ENCODE results near the gene BEST3.
"Not testable (repeated sequence)": the region's sequence is repeated elsewhere in the genome, so short reads cannot be mapped to it uniquely, and the experiment has no call there.

Gene BEST3

DNA sequence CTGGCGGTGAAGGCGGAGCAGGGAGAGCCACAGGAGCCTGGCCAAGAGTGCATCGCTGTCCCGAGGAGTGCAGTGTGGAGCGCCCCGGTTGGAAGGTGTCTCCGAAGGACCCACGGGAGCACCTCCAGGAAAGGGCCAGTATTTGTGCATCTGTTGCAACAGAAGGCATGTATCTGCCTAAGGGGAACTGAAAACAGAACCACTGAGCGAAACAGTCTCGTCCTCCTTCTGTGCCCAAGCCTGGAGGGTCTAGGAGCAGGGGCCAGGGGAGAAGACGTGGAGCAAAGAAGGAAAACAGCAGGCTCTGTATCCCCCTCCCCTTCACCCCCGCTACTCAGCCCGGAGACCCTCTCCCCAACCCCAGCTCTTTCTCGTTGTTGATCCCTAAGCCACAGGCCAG lies 83.1 kb downstream of the BEST3 start:
- Histone ChIP-seq H3K27ac (ENCODE audit: low read length) (no peak overlapping the region), H3K4me1 (ENCODE audit: control insufficient read depth in 1 of 2, insufficient read depth in 2 of 2, low read length in 2 of 2) (no peaks in the 10 kb centered on the region), H3K27me3 (ENCODE audit: low read depth, low read length) (no peaks in the 10 kb centered on the region)

DNA sequence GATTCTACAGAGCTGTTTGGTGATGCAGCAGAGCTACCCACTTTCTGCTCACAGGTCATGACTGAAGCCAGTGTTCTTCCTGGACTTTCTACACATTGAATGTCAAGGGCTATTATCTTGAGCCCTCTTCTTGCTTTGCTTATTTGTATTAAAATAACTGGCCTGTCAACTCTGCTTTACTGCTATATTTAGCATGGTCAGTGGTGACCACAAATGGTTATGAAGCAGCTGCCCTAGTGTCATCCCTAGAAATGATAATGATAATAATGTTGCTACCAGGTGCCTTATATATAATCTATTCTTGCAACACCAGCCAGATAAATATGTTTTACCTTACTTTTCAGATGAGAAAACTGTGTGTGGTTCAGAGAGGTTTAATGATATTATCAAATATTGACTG lies 85.8 kb downstream of the BEST3 start:
- Histone ChIP-seq H3K27me3 (ENCODE audit: low read depth, low read length) (no peaks in the 10 kb centered on the region), H3K4me3 (ENCODE audit: low read depth in 1 of 2, low read length in 2 of 2) (no peak overlapping the region), H3K36me3 (ENCODE audit: control insufficient read depth in 1 of 2, insufficient read depth in 2 of 2, low read length in 2 of 2) (no peaks in the 10 kb centered on the region), H3K4me1 (ENCODE audit: control insufficient read depth in 1 of 2, insufficient read depth in 2 of 2, low read length in 2 of 2) (no peaks in the 10 kb centered on the region), H3K9me3 (ENCODE audit: control insufficient read depth in 1 of 2, low read length in 2 of 2) (no peaks in the 10 kb centered on the region), H3K27ac (ENCODE audit: low read length) (no peak overlapping the region)

More for the DNA sequence above, 83.1 kb downstream of the BEST3 start:
- Histone ChIP-seq H3K36me3 (ENCODE audit: control insufficient read depth in 1 of 2, insufficient read depth in 2 of 2, low read length in 2 of 2) (no peaks in the 10 kb centered on the region), H3K4me3 (ENCODE audit: low read depth in 1 of 2, low read length in 2 of 2) (no peak overlapping the region), H3K9me3 (ENCODE audit: control insufficient read depth in 1 of 2, low read length in 2 of 2) (no peaks in the 10 kb centered on the region)

DNA sequence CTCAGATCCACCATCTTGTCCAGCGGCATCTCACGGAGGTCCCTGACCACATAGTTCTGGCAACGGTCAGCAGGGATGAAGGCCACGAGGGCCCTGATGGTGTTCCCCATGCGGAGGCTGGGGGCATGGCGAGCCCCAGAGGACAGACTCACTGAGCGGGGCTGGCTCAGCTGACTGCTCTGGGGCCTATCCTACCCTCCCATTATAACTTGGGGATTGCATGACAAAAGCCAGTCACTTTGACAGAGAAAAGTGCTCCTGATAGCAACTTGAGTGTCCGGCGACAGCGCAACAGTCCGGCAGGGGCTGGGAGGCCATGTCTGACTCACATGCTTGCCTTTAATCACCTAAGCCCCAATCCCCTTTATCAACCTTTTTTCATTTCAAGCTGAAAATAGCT lies 88.4 kb downstream of the BEST3 start, which contains the start of gene LRRC10:
Gene LRRC10, minus strand, starts transcription at position 179 of the 400 bp plus-strand sequence. Its CDS starts 69 bp downstream, at position 110.
- no peak within 1 kb of the TSS for H3K27ac ChIP-seq (ENCODE audit: low read length)
- no peak within 1 kb of the TSS for H3K4me3 ChIP-seq (ENCODE audit: low read depth in 1 of 2, low read length in 2 of 2)
- H3K27me3 ChIP-seq (ENCODE audit: low read depth, low read length), result no peaks in the 10 kb centered on the region
- no peaks in the 10 kb centered on the region for H3K4me1 ChIP-seq (ENCODE audit: control insufficient read depth in 1 of 2, insufficient read depth in 2 of 2, low read length in 2 of 2)
- H3K36me3 ChIP-seq (ENCODE audit: control insufficient read depth in 1 of 2, insufficient read depth in 2 of 2, low read length in 2 of 2), result no peaks in the 10 kb centered on the region
- H3K9me3 ChIP-seq (ENCODE audit: control insufficient read depth in 1 of 2, low read length in 2 of 2), result no peaks in the 10 kb centered on the region

DNA sequence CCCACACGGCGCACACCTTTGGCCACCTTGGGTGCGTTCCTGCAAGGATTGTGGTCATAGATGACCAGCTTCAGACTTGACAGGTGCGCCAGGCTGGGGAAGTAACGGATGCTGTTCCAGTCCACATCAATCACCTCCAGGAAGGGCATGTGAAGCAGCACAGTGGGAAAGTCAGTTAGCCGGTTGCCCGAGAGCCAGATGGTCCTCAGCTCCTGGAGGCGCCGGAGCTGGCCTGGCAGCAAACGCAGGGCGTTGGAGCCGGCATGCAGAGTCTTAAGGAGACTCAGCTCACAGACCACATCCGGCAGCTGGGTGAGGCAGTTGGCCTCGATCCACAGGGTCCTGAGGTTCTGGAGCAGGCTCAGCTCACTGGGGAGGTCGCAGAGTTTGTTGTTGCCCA lies 89.0 kb downstream of the BEST3 start:
- H3K27ac ChIP-seq (ENCODE audit: low read length), result no peak overlapping the region
- H3K4me1 ChIP-seq (ENCODE audit: control insufficient read depth in 1 of 2, insufficient read depth in 2 of 2, low read length in 2 of 2), result no peaks in the 10 kb centered on the region
- H3K4me3 ChIP-seq (ENCODE audit: low read depth in 1 of 2, low read length in 2 of 2), result no peak overlapping the region
- no peaks in the 10 kb centered on the region for H3K27me3 ChIP-seq (ENCODE audit: low read depth, low read length)
- H3K9me3 ChIP-seq (ENCODE audit: control insufficient read depth in 1 of 2, low read length in 2 of 2), result no peaks in the 10 kb centered on the region
- H3K36me3 ChIP-seq (ENCODE audit: control insufficient read depth in 1 of 2, insufficient read depth in 2 of 2, low read length in 2 of 2), result no peaks in the 10 kb centered on the region

DNA sequence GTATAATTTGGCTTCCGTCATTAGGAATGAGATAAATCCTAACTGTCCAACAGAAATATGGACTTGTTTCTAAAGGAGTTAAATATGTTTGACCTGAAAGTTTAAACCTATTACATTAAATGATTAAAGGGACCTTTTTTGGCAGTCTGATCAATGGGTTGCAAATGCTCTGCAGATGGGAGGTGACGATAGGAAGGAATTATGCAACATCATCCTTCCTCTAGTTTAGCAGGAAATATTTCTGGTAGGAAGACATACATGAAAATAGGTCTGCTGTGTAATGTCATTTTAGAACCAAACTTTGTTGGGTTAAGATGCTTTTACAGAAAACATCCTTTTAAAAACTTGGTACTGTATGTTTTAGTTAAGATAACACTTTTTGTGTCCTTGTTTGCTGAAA lies 91.0 kb downstream of the BEST3 start:
- Histone ChIP-seq H3K36me3 (ENCODE audit: control insufficient read depth in 1 of 2, insufficient read depth in 2 of 2, low read length in 2 of 2) (peaks cover 4 to 5% of the 10 kb centered on the region in 2 donors), H3K9me3 (ENCODE audit: control insufficient read depth in 1 of 2, low read length in 2 of 2) (no peaks in the 10 kb centered on the region), H3K4me3 (ENCODE audit: low read depth in 1 of 2, low read length in 2 of 2) (no peak overlapping the region), H3K27ac (ENCODE audit: low read length) (no peak overlapping the region), H3K27me3 (ENCODE audit: low read depth, low read length) (no peaks in the 10 kb centered on the region), H3K4me1 (ENCODE audit: control insufficient read depth in 1 of 2, insufficient read depth in 2 of 2, low read length in 2 of 2) (no peaks in the 10 kb centered on the region)

DNA sequence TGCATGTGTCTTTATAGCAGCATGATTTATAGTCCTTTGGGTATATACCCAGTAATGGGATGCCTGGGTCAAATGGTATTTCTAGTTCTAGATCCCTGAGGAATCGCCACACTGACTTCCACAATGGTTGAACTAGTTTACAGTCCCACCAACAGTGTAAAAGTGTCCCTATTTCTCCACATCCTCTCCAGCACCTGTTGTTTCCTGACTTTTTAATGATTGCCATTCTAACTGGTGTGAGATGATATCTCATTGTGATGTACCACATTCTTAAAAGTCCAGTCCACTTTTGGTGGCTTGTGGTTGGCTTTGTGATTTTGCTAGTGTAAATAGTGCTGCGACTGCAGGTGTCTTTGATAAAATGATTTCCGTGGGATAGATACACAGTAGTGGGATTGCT lies 94.8 kb downstream of the BEST3 start:
- H3K4me3 ChIP-seq (ENCODE audit: low read depth in 1 of 2, low read length in 2 of 2); H3K9me3 ChIP-seq (ENCODE audit: control insufficient read depth in 1 of 2, low read length in 2 of 2); H3K27me3 ChIP-seq (ENCODE audit: low read depth, low read length); H3K27ac ChIP-seq (ENCODE audit: low read length); H3K4me1 ChIP-seq (ENCODE audit: control insufficient read depth in 1 of 2, insufficient read depth in 2 of 2, low read length in 2 of 2): not testable (repeated sequence)
- H3K36me3 ChIP-seq (ENCODE audit: control insufficient read depth in 1 of 2, insufficient read depth in 2 of 2, low read length in 2 of 2), result peaks cover 28 to 39% of the 10 kb centered on the region in 2 donors

All from muscle layer of duodenum (tissue), 2 donors.